ENCODE data around the gene NOL9. TPM values are rescaled to one million over a fixed set of nuclear protein-coding genes. Genes with fewer than 3 reads are reported as not detected.

NOL9 gene
- total RNA-seq, 2 experiments from 2014 or later: 32.5 to 39.1 TPM

GRCh38 chr1:6481820-6482219 is 72.5 kb downstream of the NOL9 start:
- H3K4me3 Mint-ChIP-seq: no peak overlapping the region
- no peak for DNase-seq
- no peak for ATAC-seq
- H3K27ac Mint-ChIP-seq: no peak overlapping the region
- H3K9me3 Mint-ChIP-seq (ENCODE audit: low read depth): no peaks in the 10 kb centered on the region
- CTCF ChIA-PET: interaction anchor here (3.1 kb wide), 1 partner anchor 8 kb away, joined by 22 read pairs; the partner anchor contains the start of gene PLEKHG5
- H3K27me3 Mint-ChIP-seq: peaks cover 35% of the 10 kb centered on the region
- peaks cover 3% of the 10 kb centered on the region for H3K4me1 Mint-ChIP-seq
- no peaks in the 10 kb centered on the region for H3K36me3 Mint-ChIP-seq

- H3K4me1 Mint-ChIP-seq: no peaks in the 10 kb centered on the region
- no peaks in the 10 kb centered on the region for H3K9me3 Mint-ChIP-seq (ENCODE audit: low read depth)
Observed at GRCh38 chr1:6477039-6477820, 77.1 kb downstream of the NOL9 start.

GRCh38 chr1:6476483-6476882 is 77.8 kb downstream of the NOL9 start:
- Mint-ChIP-seq H3K9me3 (ENCODE audit: low read depth) (no peaks in the 10 kb centered on the region), H3K4me3 (no peak overlapping the region), H3K27ac (no peak overlapping the region), H3K27me3 (no peaks in the 10 kb centered on the region), H3K4me1 (no peaks in the 10 kb centered on the region), H3K36me3 (no peaks in the 10 kb centered on the region)
- CTCF ChIA-PET: interaction anchor here (1.0 to 3.1 kb wide), 8 partner anchors 10 to 53 kb away, joined by 3 to 15 read pairs (median 8); partner anchors contain the start of genes PLEKHG5 and TNFRSF25
- ATAC-seq: no peak
- DNase-seq: no peak

More at GRCh38 chr1:6477039-6477820, 77.1 kb downstream of the NOL9 start:
- DNase-seq: no peak
- peaks cover 4% of the 10 kb centered on the region for H3K27me3 Mint-ChIP-seq
- CTCF ChIA-PET: interaction anchor here (1.1 to 3.1 kb wide), 8 partner anchors 9 to 54 kb away, joined by 3 to 15 read pairs (median 8); partner anchors contain the start of genes PLEKHG5 and TNFRSF25
- no peak overlapping the region for H3K4me3 Mint-ChIP-seq
- H3K27ac Mint-ChIP-seq: no peak overlapping the region
- H3K36me3 Mint-ChIP-seq: no peaks in the 10 kb centered on the region
- no peak for ATAC-seq

DNA sequence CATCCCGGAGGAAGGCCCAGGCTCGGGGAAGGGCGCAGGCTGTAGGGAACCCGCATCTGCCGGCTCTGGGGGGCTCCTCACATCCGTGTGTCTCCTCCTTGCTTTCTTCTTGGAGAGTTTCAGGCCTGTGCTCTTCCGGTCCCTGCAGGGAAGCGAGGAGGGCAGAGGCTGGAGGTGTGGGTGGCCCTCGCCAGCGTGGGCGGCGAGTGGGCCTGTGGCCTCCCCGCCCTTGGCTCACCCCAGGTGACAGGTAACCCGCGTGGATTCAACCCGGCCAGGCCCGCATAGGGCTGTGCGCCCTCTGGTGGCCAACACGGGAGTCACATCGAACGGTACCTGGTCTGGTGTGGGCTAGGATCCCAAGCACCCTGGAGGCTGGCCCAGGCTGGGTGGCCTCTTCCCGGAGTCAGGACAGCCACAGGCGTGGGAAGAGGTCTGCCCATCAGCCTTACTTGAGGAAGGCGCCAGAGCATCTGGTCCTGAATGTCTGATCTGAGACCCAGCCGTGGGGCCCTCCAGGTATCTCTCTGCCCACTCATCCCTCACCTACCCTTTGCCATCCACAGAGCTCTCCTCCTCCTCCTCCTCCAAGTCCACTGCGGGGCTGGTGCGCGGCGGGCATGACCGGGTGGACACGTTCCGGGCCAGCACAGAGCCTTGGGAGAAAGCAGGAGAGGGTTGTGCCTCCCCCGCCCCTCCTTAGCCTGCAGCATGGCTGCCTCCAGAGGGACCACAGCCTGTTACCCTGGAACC is 78.8 kb downstream of the NOL9 start:
- Mint-ChIP-seq H3K36me3 (no peaks in the 10 kb centered on the region), H3K4me3 (no peak overlapping the region), H3K27ac (no peak overlapping the region), H3K9me3 (ENCODE audit: low read depth) (no peaks in the 10 kb centered on the region), H3K4me1 (no peaks in the 10 kb centered on the region), H3K27me3 (no peaks in the 10 kb centered on the region)
- DNase-seq (peak; percentile 79), ATAC-seq (peak; percentile 91)
- CTCF ChIA-PET: interaction anchor here (1.0 to 3.1 kb wide), 8 partner anchors 9 to 52 kb away, joined by 3 to 15 read pairs (median 8); partner anchors contain the start of genes PLEKHG5 and TNFRSF25

- H3K4me3 Mint-ChIP-seq: no peak overlapping the region
- H3K27ac Mint-ChIP-seq: no peak overlapping the region
- no peaks in the 10 kb centered on the region for H3K36me3 Mint-ChIP-seq
- ATAC-seq (no peak), DNase-seq (no peak)
- H3K4me1 Mint-ChIP-seq: no peaks in the 10 kb centered on the region
- H3K9me3 Mint-ChIP-seq (ENCODE audit: low read depth): no peaks in the 10 kb centered on the region
- H3K27me3 Mint-ChIP-seq: no peaks in the 10 kb centered on the region
- CTCF ChIA-PET: interaction anchor here (2.0 kb wide), 1 partner anchor 15 kb away, joined by 7 read pairs; no protein-coding TSS in a partner anchor
Observed at GRCh38 chr1:6474815-6475282, 79.5 kb downstream of the NOL9 start.

- CTCF ChIA-PET: interaction anchor here (0.6 to 1.0 kb wide), 2 partner anchors 17 to 295 kb away, joined by 3 to 6 read pairs; partner anchors contain the start of gene PLEKHG5
- Mint-ChIP-seq H3K9me3 (ENCODE audit: low read depth) (no peaks in the 10 kb centered on the region), H3K27ac (no peak overlapping the region), H3K4me1 (no peaks in the 10 kb centered on the region), H3K4me3 (no peak overlapping the region), H3K27me3 (no peaks in the 10 kb centered on the region), H3K36me3 (no peaks in the 10 kb centered on the region)
- no peak for DNase-seq
- ATAC-seq: no peak
Observed at GRCh38 chr1:6473974-6474814, 80.1 kb downstream of the NOL9 start.

DNA sequence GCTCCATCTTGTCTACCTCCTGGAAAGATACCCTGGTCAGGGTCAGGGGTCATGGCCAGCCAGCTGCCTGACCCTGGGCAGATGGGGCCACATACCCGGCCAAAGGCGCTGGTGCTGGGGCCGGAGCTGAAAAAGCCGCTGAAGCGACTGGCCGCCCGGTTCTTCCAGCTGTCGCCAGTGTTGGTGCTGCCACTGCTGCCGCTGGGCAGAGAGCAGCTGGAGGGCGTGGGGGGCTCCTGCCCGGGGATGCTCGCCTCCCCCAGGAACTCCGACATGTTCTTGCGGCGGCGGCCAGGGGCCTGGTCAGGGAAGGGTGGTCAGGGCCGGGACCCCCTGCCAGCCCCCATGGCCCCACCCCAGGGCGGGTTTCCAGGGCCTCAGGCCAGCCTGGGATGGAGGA is 81.2 kb downstream of the NOL9 start:
- H3K9me3 Mint-ChIP-seq (ENCODE audit: low read depth): no peaks in the 10 kb centered on the region
- H3K36me3 Mint-ChIP-seq: no peaks in the 10 kb centered on the region
- no peaks in the 10 kb centered on the region for H3K4me1 Mint-ChIP-seq
- H3K27ac Mint-ChIP-seq: no peak overlapping the region
- no peak for ATAC-seq
- CTCF ChIA-PET: interaction anchor here (0.9 to 1.9 kb wide), 7 partner anchors 11 to 82 kb away, joined by 3 to 7 read pairs (median 5); partner anchors contain the start of genes PLEKHG5 and TAS1R1
- DNase-seq: no peak
- H3K4me3 Mint-ChIP-seq: no peak overlapping the region
- no peaks in the 10 kb centered on the region for H3K27me3 Mint-ChIP-seq

DNA sequence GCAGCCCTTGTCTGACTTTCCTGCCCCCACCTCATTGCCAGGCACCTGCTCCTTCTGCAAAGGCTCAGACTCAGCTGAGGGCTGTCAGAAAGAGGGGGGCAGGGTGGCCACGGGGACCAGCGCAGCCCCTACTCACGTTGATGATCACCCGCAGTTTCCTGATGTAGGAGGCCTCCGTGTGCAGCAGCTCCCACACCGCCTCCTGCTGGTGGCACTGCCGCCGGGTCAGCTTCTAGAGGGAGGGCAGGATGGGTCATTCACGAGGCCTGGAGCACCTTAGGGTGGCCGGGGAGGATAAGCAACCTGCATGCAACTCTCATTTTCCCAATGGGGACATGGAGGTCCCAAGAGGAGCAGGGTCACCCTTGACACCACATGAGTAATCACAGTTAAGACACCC is 81.9 kb downstream of the NOL9 start:
- no peaks in the 10 kb centered on the region for H3K9me3 Mint-ChIP-seq (ENCODE audit: low read depth)
- H3K4me3 Mint-ChIP-seq: no peak overlapping the region
- H3K27ac Mint-ChIP-seq: no peak overlapping the region
- ATAC-seq (no peak), DNase-seq (no peak)
- H3K4me1 Mint-ChIP-seq: no peaks in the 10 kb centered on the region
- no peaks in the 10 kb centered on the region for H3K36me3 Mint-ChIP-seq
- CTCF ChIA-PET: interaction anchor here (0.8 to 1.9 kb wide), 10 partner anchors 8 to 82 kb away, joined by 3 to 7 read pairs (median 4); partner anchors contain the start of gene TAS1R1
- H3K27me3 Mint-ChIP-seq: no peaks in the 10 kb centered on the region

DNA sequence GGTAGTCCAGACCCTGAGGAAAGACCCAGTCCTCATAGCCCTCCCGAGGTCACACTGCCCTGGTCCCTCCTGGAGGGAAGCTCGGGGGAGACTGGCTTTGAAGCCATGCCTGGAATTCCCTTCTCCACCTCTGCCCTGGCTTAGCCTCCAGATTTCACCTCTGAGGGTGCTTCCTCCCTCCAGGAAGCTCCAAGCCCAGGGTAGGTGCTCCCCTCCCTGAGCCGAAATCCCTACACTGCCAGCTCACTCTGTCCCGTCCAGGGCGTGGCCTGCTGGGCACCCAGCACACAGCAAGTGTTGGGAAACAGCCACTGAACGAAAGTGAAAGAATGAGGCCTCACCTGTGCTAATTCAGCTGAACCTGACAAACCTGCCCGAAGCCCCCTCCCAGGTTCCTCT is 82.3 kb downstream of the NOL9 start:
- no peaks in the 10 kb centered on the region for H3K27me3 Mint-ChIP-seq
- CTCF ChIA-PET: interaction anchor here (0.8 to 1.9 kb wide), 9 partner anchors 8 to 83 kb away, joined by 3 to 7 read pairs (median 5); partner anchors contain the start of gene TAS1R1
- no peaks in the 10 kb centered on the region for H3K9me3 Mint-ChIP-seq (ENCODE audit: low read depth)
- no peaks in the 10 kb centered on the region for H3K4me1 Mint-ChIP-seq
- H3K27ac Mint-ChIP-seq: no peak overlapping the region
- no peak overlapping the region for H3K4me3 Mint-ChIP-seq
- no peaks in the 10 kb centered on the region for H3K36me3 Mint-ChIP-seq
- DNase-seq (no peak), ATAC-seq (no peak)

Other genes with a start within 250 kb of the NOL9 start
- 10 to 100 TPM; 81.3 to 87.0 TPM for gene ACOT7, start 160.7 kb downstream of the NOL9 start, total RNA-seq
- gene HES2, start 134.6 kb downstream of the NOL9 start, total RNA-seq: under 1 TPM in 1 of 2 experiments, not detected in 1; 0.52 TPM
- under 1 TPM; 0.32 to 0.89 TPM for gene ESPN, start 129.7 kb downstream of the NOL9 start, total RNA-seq
- gene TNFRSF25, start 88.3 kb downstream of the NOL9 start, total RNA-seq: 10 to 100 TPM; 54.3 to 71.6 TPM
- 1 to 10 TPM; 1.1 to 1.7 TPM for gene PLEKHG5, start 62.8 kb downstream of the NOL9 start, total RNA-seq
- not detected for gene TAS1R1, start 794 bp upstream of the NOL9 start, total RNA-seq
- gene ZBTB48, start 25.5 kb upstream of the NOL9 start, total RNA-seq: 10 to 100 TPM; 30.7 to 37.4 TPM
- gene KLHL21, start 48.4 kb upstream of the NOL9 start, total RNA-seq: 10 to 100 TPM; 23.9 to 28.2 TPM
- 10 to 100 TPM; 10.7 to 15.9 TPM for gene PHF13, start 59.2 kb upstream of the NOL9 start, total RNA-seq
- 10 to 100 TPM; 24.3 to 24.4 TPM for gene THAP3, start 70.4 kb upstream of the NOL9 start, total RNA-seq
- gene DNAJC11, start 147.3 kb upstream of the NOL9 start, total RNA-seq: 10 to 100 TPM; 45.4 to 51.0 TPM
- gene CAMTA1, start 230.9 kb upstream of the NOL9 start, total RNA-seq: 10 to 100 TPM; 42.8 to 43.2 TPM